ENCODE results near the gene CAMK1D. TPM values are rescaled to one million over a fixed set of nuclear protein-coding genes. Genes with fewer than 3 reads are reported as not detected.

CAMK1D gene
- polyA plus RNA-seq, 2 of the 4 experiments (the other 2 are of a cell fraction), result 6.6 to 12.5 TPM

DNA sequence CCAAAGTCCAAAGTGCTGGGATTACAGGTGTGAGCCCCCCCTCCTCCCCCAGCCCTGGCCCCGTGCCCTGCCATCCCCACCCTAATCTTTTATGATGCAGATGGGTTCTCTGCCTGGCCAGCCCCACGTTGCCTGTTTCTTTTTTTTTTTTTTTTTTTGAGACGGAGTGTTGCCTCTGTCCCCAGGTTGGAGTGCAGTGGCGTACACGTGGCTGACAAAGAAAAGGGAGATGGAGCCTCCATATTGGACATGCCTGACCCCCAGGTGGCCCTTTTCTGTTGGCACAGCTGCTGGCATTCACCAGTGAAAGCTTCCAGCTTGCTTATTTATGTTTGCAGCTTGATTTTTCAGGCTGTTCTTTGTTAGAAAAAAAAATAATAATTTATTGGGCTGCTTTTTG lies 416.9 kb downstream of the CAMK1D start:
- WGBS (ENCODE audit: missing lambda C conversion rate), result 74% methylated on average over 4 of the region's 5 CpGs
- DNase-seq (ENCODE audit: low read depth in 1 of 2, low spot score in 1 of 2), result no peak
- no peak for TF ChIP-seq HDAC2 (IDR thresholded peaks at IDR 0.05)
- no peak for TF ChIP-seq POLR2A (IDR thresholded peaks at IDR 0.05; ENCODE audit: low read length)
- TF ChIP-seq CHD2 (IDR thresholded peaks at IDR 0.05; ENCODE audit: low read length, partially characterized antibody), result no peak
- TF ChIP-seq CEBPB (IDR thresholded peaks at IDR 0.05), result no peak
- TF ChIP-seq, protein P1, sequence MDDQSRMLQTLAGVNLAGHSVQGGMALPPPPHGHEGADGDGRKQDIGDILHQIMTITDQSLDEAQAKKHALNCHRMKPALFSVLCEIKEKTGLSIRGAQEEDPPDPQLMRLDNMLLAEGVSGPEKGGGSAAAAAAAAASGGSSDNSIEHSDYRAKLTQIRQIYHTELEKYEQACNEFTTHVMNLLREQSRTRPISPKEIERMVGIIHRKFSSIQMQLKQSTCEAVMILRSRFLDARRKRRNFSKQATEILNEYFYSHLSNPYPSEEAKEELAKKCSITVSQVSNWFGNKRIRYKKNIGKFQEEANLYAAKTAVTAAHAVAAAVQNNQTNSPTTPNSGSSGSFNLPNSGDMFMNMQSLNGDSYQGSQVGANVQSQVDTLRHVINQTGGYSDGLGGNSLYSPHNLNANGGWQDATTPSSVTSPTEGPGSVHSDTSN (IDR thresholded peaks at IDR 0.05), result no peak
- TF ChIP-seq ZFP36 (IDR thresholded peaks at IDR 0.05; ENCODE audit: borderline replicate concordance, partially characterized antibody), result no peak
- no peak for TF ChIP-seq KDM5A (IDR thresholded peaks at IDR 0.05)
- no peak for TF ChIP-seq EHMT2 (IDR thresholded peaks at IDR 0.05; ENCODE audit: low read depth)
- TF ChIP-seq, protein P2, sequence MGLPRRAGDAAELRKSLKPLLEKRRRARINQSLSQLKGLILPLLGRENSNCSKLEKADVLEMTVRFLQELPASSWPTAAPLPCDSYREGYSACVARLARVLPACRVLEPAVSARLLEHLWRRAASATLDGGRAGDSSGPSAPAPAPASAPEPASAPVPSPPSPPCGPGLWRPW (IDR thresholded peaks at IDR 0.05), result no peak
- TF ChIP-seq HOXA7 (CRISPR knock-in tag; IDR thresholded peaks at IDR 0.05), result no peak
- TF ChIP-seq HOXB5 (CRISPR knock-in tag; IDR thresholded peaks at IDR 0.05), result no peak
- TF ChIP-seq, protein P3, sequence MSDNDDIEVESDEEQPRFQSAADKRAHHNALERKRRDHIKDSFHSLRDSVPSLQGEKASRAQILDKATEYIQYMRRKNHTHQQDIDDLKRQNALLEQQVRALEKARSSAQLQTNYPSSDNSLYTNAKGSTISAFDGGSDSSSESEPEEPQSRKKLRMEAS (IDR thresholded peaks at IDR 0.05), result no peak
- TF ChIP-seq, protein P4, sequence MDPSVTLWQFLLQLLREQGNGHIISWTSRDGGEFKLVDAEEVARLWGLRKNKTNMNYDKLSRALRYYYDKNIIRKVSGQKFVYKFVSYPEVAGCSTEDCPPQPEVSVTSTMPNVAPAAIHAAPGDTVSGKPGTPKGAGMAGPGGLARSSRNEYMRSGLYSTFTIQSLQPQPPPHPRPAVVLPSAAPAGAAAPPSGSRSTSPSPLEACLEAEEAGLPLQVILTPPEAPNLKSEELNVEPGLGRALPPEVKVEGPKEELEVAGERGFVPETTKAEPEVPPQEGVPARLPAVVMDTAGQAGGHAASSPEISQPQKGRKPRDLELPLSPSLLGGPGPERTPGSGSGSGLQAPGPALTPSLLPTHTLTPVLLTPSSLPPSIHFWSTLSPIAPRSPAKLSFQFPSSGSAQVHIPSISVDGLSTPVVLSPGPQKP (IDR thresholded peaks at IDR 0.05; ENCODE audit: low read depth, low read length), result no peak
- TF ChIP-seq KDM1A (IDR thresholded peaks at IDR 0.05; ENCODE audit: low read depth), result no peak
- Histone ChIP-seq H3K4me1 (no peaks in the 10 kb centered on the region), H3K9me3 (no peaks in the 10 kb centered on the region), H3K4me3 (no peak overlapping the region), H3K4me2 (no peak overlapping the region), H3K27ac (no peak overlapping the region)
- FAIRE-seq, result no peak
- ChIA-PET POLR2A (no interaction called here), CTCF (interaction anchor here (1.6 to 4.9 kb wide), 2 partner anchors 10 to 16 kb away, joined by 3 to 17 read pairs; no protein-coding TSS in a partner anchor)
- ATAC-seq, result no peak

DNA sequence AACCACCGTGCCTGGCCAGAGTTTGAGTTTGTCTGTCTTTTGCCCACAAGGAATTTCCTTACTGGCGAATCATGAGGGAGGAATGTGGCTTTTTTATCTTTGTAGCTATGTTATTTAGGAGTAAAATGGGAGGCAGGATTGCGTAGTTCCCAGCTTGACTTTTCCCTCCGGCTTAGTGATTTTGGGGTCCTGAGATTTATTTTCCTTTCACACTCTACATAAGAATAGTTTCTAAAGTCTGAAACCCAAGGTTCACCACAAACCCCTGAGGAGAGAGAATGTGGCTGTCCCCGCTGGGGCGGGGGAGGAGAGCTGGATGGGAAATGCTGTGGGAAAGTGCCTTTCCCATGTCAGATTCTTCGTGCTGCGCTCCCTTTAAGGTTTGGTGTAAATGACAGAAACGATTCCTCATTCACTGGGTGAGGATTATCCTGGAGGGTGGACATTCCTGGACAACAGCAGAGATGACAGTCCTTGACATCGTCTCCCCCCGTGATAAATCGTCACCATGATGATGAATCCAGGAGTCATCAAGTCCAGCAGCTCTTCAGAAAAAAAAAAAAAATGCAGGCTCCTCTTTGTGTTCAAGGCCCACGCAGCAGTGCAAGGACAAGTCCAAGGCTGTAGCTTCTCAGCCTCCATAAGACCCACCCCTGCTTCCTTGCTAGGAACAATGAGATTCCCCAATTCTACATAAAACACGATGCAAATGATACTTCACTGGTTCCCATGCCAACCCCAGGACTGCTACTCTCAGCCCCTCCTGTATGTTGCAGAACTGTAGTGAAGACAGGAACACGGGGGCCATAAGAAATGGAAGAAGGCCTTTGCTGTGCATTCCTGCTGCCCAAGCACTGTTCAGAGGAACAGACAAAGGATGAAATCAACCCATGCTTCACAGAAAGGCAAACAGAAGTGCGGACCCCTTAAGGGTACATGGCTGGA lies 419.1 kb downstream of the CAMK1D start:
- WGBS (ENCODE audit: missing lambda C conversion rate), result 71% methylated on average over 16 of the region's 16 CpGs
- no peak for FAIRE-seq
- Histone ChIP-seq H3K9me3 (no peaks in the 10 kb centered on the region), H3K4me2 (no peak overlapping the region), H3K4me1 (no peaks in the 10 kb centered on the region), H3K27ac (no peak overlapping the region), H3K4me3 (no peak overlapping the region)
- no peak for DNase-seq (ENCODE audit: low read depth in 1 of 2, low spot score in 1 of 2)
- ATAC-seq, result no peak
- ChIA-PET CTCF (interaction anchor here (1.5 to 4.9 kb wide), 2 partner anchors 14 to 18 kb away, joined by 3 to 17 read pairs; no protein-coding TSS in a partner anchor), POLR2A (no interaction called here)
- TF ChIP-seq HOXB13 (CRISPR knock-in tag; IDR thresholded peaks at IDR 0.05; ENCODE audit: low read depth) (no peak), RNF2 (IDR thresholded peaks at IDR 0.05; ENCODE audit: borderline replicate concordance, low read depth) (no peak), RFX5 (IDR thresholded peaks at IDR 0.05) (no peak), NR3C1 (IDR thresholded peaks at IDR 0.05) (no peak), MYC (IDR thresholded peaks at IDR 0.05; ENCODE audit: borderline replicate concordance, low read length) (no peak), ZNF302 (CRISPR knock-in tag; IDR thresholded peaks at IDR 0.05) (no peak), HEYL (CRISPR knock-in tag; IDR thresholded peaks at IDR 0.05) (no peak), POLR2AphosphoS2 (conservative IDR thresholded peaks at IDR 0.05; ENCODE audit: low read length) (no peak), EHF (CRISPR knock-in tag; IDR thresholded peaks at IDR 0.05) (no peak), TP53 (CRISPR knock-in tag; IDR thresholded peaks at IDR 0.05) (no peak)
- TF ChIP-seq, protein P5, sequence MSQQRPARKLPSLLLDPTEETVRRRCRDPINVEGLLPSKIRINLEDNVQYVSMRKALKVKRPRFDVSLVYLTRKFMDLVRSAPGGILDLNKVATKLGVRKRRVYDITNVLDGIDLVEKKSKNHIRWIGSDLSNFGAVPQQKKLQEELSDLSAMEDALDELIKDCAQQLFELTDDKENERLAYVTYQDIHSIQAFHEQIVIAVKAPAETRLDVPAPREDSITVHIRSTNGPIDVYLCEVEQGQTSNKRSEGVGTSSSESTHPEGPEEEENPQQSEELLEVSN (IDR thresholded peaks at IDR 0.05; ENCODE audit: borderline replicate concordance, low read depth), result no peak
- TF ChIP-seq, protein P3 (IDR thresholded peaks at IDR 0.05), result no peak
- TF ChIP-seq, protein P6, sequence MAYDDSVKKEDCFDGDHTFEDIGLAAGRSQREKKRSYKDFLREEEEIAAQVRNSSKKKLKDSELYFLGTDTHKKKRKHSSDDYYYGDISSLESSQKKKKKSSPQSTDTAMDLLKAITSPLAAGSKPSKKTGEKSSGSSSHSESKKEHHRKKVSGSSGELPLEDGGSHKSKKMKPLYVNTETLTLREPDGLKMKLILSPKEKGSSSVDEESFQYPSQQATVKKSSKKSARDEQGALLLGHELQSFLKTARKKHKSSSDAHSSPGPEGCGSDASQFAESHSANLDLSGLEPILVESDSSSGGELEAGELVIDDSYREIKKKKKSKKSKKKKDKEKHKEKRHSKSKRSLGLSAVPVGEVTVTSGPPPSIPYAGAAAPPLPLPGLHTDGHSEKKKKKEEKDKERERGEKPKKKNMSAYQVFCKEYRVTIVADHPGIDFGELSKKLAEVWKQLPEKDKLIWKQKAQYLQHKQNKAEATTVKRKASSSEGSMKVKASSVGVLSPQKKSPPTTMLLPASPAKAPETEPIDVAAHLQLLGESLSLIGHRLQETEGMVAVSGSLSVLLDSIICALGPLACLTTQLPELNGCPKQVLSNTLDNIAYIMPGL (CRISPR knock-in tag; IDR thresholded peaks at IDR 0.05; ENCODE audit: borderline replicate concordance), result no peak
